HepG2 (cell line): ENCODE measurements around the gene CTXN1. TPM values are rescaled to one million over a fixed set of nuclear protein-coding genes. Genes with fewer than 3 reads are reported as not detected.

ENCODE experiments used
- ATAC-seq: fragments of 200-7000 bp; cut with Tn5 transposase; 3 replicates; pipeline ENCODE4 v1.9.1; 2020; ENCODE audit warnings: mild to moderate bottlenecking, moderate library complexity
- BruUV-seq: library from RNA; stranded (reverse); fragments of 400-500 nt; replicated peaks from 2 replicates; lab custom pipeline; 2021; lab: Mats Ljungman, UMichigan
- CTCF ChIA-PET: fragments of 300-600 bp; formaldehyde crosslinking; extraction: SDS; loops from one replicate; lab custom pipeline; 2021; ENCODE audit warnings: low total read pairs, inconsistent platforms, low intra/inter-chr PET ratio; lab: Yijun Ruan, JAX
- POLR2A ChIA-PET: fragments of 350-600 bp; sonication (Branson Sonifier 250); formaldehyde crosslinking; loops from one replicate; lab custom pipeline; 2020; ENCODE audit warnings: antibody characterized with exemption, inconsistent platforms; lab: Yijun Ruan, JAX
- DNase-seq: peaks from one replicate; pipeline ENCODE4 v3.0.0-alpha.2; 2015; ENCODE audit warnings: low spot score
- FAIRE-seq: peaks from 3 replicates; lab custom pipeline; 2011; peaks lifted over from hg19 to GRCh38; lab: Jason Lieb, UNC
- H2AFZ ChIP-seq: one replicate; pipeline ENCODE4 v1.6.1; 2011; ENCODE audit warnings: low read length, inconsistent platforms
- H3K27ac ChIP-seq: fragments of 300-600 bp; 3 replicates; pipeline ENCODE4 v1.8.0; 2011; ENCODE audit warnings: mixed run types, mild to moderate bottlenecking, mixed read lengths, low read length, inconsistent platforms; ENCODE audit not compliant: insufficient read depth; ENCODE audit errors: extremely low read length
- H3K27me3 ChIP-seq, 2 experiments: fragments of 200-600 bp in 1 of 2; 2 replicates in 1 of 2; 3 replicates in 1 of 2; pipeline versions ENCODE4 v1.6.0 to v1.8.0; 2011; ENCODE audit warnings: low read length in 2 of 2, mild to moderate bottlenecking in 2 of 2, moderate library complexity in 2 of 2, inconsistent platforms in 1 of 2; ENCODE audit not compliant: insufficient read depth in 2 of 2, control insufficient read depth in 1 of 2
- H3K36me3 ChIP-seq, 2 experiments: fragments of 200-600 bp in 1 of 2; replicated peaks in 1 of 2; 2 replicates in 1 of 2; 3 replicates in 1 of 2; pipeline versions ENCODE4 v1.5.1 to v1.8.0; 2011; ENCODE audit warnings: low read length in 2 of 2, inconsistent platforms in 1 of 2; ENCODE audit not compliant: insufficient read depth in 2 of 2, control insufficient read depth in 1 of 2
- H3K4me1 ChIP-seq: 2 replicates; pipeline ENCODE4 v1.5.1; 2012; ENCODE audit warnings: low read length, inconsistent platforms; ENCODE audit not compliant: insufficient read depth
- H3K4me2 ChIP-seq: 2 replicates; pipeline ENCODE4 v1.6.0; 2011; ENCODE audit warnings: low read depth, low read length, inconsistent platforms
- H3K4me3 ChIP-seq, 3 experiments: fragments of 200-600 bp in 1 of 3; sonication (generic), shearing (Covaris generic) in 1 of 3; replicated peaks in 1 of 3; 2 replicates each; pipeline ENCODE4 v1.5.1; 2011 to 2016; ENCODE audit warnings: low read length in 3 of 3, inconsistent platforms in 2 of 3, low read depth in 2 of 3, mild to moderate bottlenecking in 2 of 3, control low read depth in 1 of 3, mixed read lengths in 1 of 3; ENCODE audit not compliant: insufficient read depth in 1 of 3
- H3K79me2 ChIP-seq: one replicate; pipeline ENCODE4 v1.6.1; 2011; ENCODE audit warnings: low read length, inconsistent platforms; ENCODE audit not compliant: insufficient read depth
- H3K9ac ChIP-seq: 2 replicates; pipeline ENCODE4 v1.6.0; 2011; ENCODE audit warnings: mild to moderate bottlenecking, low read depth, low read length, inconsistent platforms; ENCODE audit not compliant: insufficient read depth
- H3K9me3 ChIP-seq: 2 replicates; pipeline ENCODE4 v1.5.1; 2012; ENCODE audit warnings: mild to moderate bottlenecking, low read length
- H4K20me1 ChIP-seq: 2 replicates; pipeline ENCODE4 v1.6.0; 2011; ENCODE audit warnings: inconsistent platforms, mild to moderate bottlenecking, low read length, moderate library complexity; ENCODE audit not compliant: insufficient read depth
- ARID4A ChIP-seq: sonication (generic); formaldehyde crosslinking; IDR thresholded peaks from 2 replicates; pipeline ENCODE4 v1.5.0; 2020; ENCODE audit warnings: mild to moderate bottlenecking, missing genetic modification reagents, borderline replicate concordance
- BORCS8-MEF2B ChIP-seq: sonication (generic); formaldehyde crosslinking; IDR thresholded peaks from 2 replicates; pipeline ENCODE4 v1.8.0; 2022; ENCODE audit warnings: mild to moderate bottlenecking, missing genetic modification reagents
- POGZ ChIP-seq: sonication (generic); formaldehyde crosslinking; IDR thresholded peaks from 2 replicates; pipeline ENCODE4 v1.4.0; 2020; ENCODE audit warnings: mild to moderate bottlenecking, missing genetic modification reagents
- PRDM15 ChIP-seq: sonication (generic); formaldehyde crosslinking; IDR thresholded peaks from 2 replicates; pipeline ENCODE4 v1.4.0; 2020; ENCODE audit warnings: missing genetic modification reagents
- ZBTB33 ChIP-seq: sonication (generic); formaldehyde crosslinking; IDR thresholded peaks from 2 replicates; pipeline ENCODE4 v1.4.0; 2020; ENCODE audit warnings: missing genetic modification reagents
- ZNF230 ChIP-seq: sonication (generic); formaldehyde crosslinking; IDR thresholded peaks from 2 replicates; pipeline ENCODE4 v1.4.0; 2020; ENCODE audit warnings: mild to moderate bottlenecking, missing genetic modification reagents
- ZNF501 ChIP-seq: sonication (generic); formaldehyde crosslinking; IDR thresholded peaks from 2 replicates; pipeline ENCODE4 v1.5.1; 2020; ENCODE audit warnings: mild to moderate bottlenecking, moderate library complexity, missing genetic modification reagents
- WGBS: methylation state at CpG from one replicate; pipeline ENCODE4 v1.1.6; 2017; ENCODE audit warnings: low lambda C conversion rate; 5-methylcytosine and 5-hydroxymethylcytosine counted together
- in situ Hi-C: cut with HindIII; loops from 2 replicates; pipeline ENCODE4 v1.10.0; 2017; ENCODE audit warnings: low pct_unique_long_range_greater_than_20kb; ENCODE audit not compliant: extremely low pct_ligation_motif_present
- intact Hi-C: fragments of 100-400 bp; cut with micrococcal nuclease; formaldehyde crosslinking; loops from one replicate; pipeline ENCODE4 v1.10.0; 2022; ENCODE audit not compliant: unreplicated experiment
- polyA plus RNA-seq, 8 experiments: library from polyadenylated mRNA; depleted of rRNA in 3 of 8; stranded (reverse) in 7 of 8; unstranded in 1 of 8; fragments of >200 nt; fragmentation: Illumina TruSeq in 4 of 8; extraction: Trizol in 4 of 8; gene quantifications; 2 replicates each; pipeline versions ENCODE4 v1.2.1 to v1.2.3, GENCODE V29; 2011 to 2016; ENCODE audit warnings: low read depth in 4 of 8, missing spikeins in 1 of 8, mixed read lengths in 1 of 8; ENCODE audit not compliant: insufficient read depth in 1 of 8
- total RNA-seq, 5 experiments: library from RNA; depleted of rRNA; stranded (reverse); fragments of >200 nt; fragmentation: Illumina TruSeq; extraction: Trizol; gene quantifications; 2 replicates each; pipeline ENCODE4 v1.2.3, GENCODE V29; 2016; ENCODE audit warnings: low read depth in 1 of 5

Gene CTXN1
- total and polyA plus RNA-seq, 2 of the 13 experiments (the other 11 are each of a cell fraction or from before 2014, with no cell fraction given), result 0.11 TPM; not detected in 1

GRCh38 chr19:7921302-7921966 is 4.5 kb downstream of the CTXN1 start:
- H4K20me1 ChIP-seq, result peaks cover 5% of the 10 kb centered on the region; the same call in 1 of the 2 replicates
- ChIA-PET CTCF (interaction anchor here (1.7 kb wide), 1 partner anchor 53 kb away, joined by 3 read pairs; no protein-coding TSS in a partner anchor), POLR2A (interaction anchor here (1.6 to 6.4 kb wide), 8 partner anchors 10 to 77 kb away, joined by 5 to 85 read pairs (median 30); partner anchors contain the start of genes LRRC8E, MAP2K7 and TIMM44)
- no peaks in the 10 kb centered on the region for H3K9me3 ChIP-seq
- peaks cover 30% of the 10 kb centered on the region for H3K4me1 ChIP-seq
- no peak overlapping the region for H2AFZ ChIP-seq
- H3K4me3 ChIP-seq, result peak overlapping the region in 2 of 3 experiments; percentile 53 to 70; a peak in 4 of 6 replicates
- 88% methylated on average over 4 of the region's 17 CpGs for WGBS
- H3K4me2 ChIP-seq, result peak overlapping the region; percentile 78
- no peak overlapping the region for H3K27ac ChIP-seq
- peaks cover 5 to 10% of the 10 kb centered on the region in 2 experiments; a peak in 2 of 5 replicates for H3K36me3 ChIP-seq
- FAIRE-seq, result no peak
- no peaks in the 10 kb centered on the region for H3K79me2 ChIP-seq
- BruUV-seq, result no TSS peak
- H3K27me3 ChIP-seq, result no peaks in the 10 kb centered on the region; a peak in 1 of 5 replicates
- no peak for DNase-seq
- ATAC-seq, result no peak
- H3K9ac ChIP-seq, result peak overlapping the region; percentile 54; the same call in 1 of the 2 replicates
- intact Hi-C loops, result no loop called here
- in situ Hi-C loops, result loop anchor here (5.0 kb wide), 1 partner anchor 69 kb away; no protein-coding TSS in a partner anchor
- TF ChIP-seq ZNF501 (CRISPR knock-in tag) (0 out of 2 replicates have a peak, but pooled peaks have one; percentile 26), ZNF230 (CRISPR knock-in tag) (no peak), PRDM15 (CRISPR knock-in tag) (peak; percentile 42; the same call in 1 of the 2 replicates), ARID4A (CRISPR knock-in tag) (peak; percentile 24; the same call in 1 of the 2 replicates), POGZ (CRISPR knock-in tag) (no peak), BORCS8-MEF2B (0 out of 2 replicates have a peak, but pooled peaks have one; percentile 5), ZBTB33 (CRISPR knock-in tag) (peak; percentile 45; the same call in 1 of the 2 replicates)
